Transverse colon (tissue), 4 donors: ENCODE measurements around the gene GPS1. TPM values are rescaled to one million over a fixed set of nuclear protein-coding genes. Genes with fewer than 3 reads are reported as not detected.

Experiments
- DNase-seq: peaks from one replicate; pipeline ENCODE4 v3.0.0-alpha.2; 2019
- H3K27ac ChIP-seq, 4 donors: fragments of 200-600 bp; sonication (generic); 2 replicates each; pipeline ENCODE4 v1.5.1; 2016 to 2018; ENCODE audit warnings: inconsistent platforms in 4 of 4
- H3K27me3 ChIP-seq: fragments of 200-600 bp; sonication (generic); 2 replicates; pipeline ENCODE4 v1.5.1; 2017; ENCODE audit warnings: inconsistent platforms
- H3K36me3 ChIP-seq, 4 donors: fragments of 200-600 bp; sonication (generic); 2 replicates each; pipeline ENCODE4 v1.5.1; 2017 to 2019; ENCODE audit warnings: inconsistent platforms in 4 of 4
- H3K4me1 ChIP-seq, 4 donors: fragments of 200-600 bp; sonication (generic); 2 replicates each; pipeline ENCODE4 v1.5.1; 2017 to 2020; ENCODE audit warnings: inconsistent platforms in 4 of 4
- H3K4me3 ChIP-seq, 4 donors: fragments of 200-600 bp; sonication (generic); 1 replicate in 1 of 4; 2 replicates in 3 of 4; pipeline versions ENCODE4 v1.5.1 to v1.6.1; 2017 to 2019; ENCODE audit warnings: inconsistent platforms in 4 of 4
- H3K9me3 ChIP-seq, 2 donors: fragments of 200-600 bp; sonication (generic); 2 replicates each; pipeline ENCODE4 v1.5.1; 2017 to 2019; ENCODE audit warnings: inconsistent platforms in 2 of 2
- CTCF ChIP-seq, 5 experiments: fragments of 200-600 bp in 3 of 5; fragments of 450-650 bp in 2 of 5; sonication (generic) in 3 of 5; IDR thresholded peaks; 1 replicate in 2 of 5; 2 replicates in 3 of 5; pipeline ENCODE4 v1.5.1; 2016 to 2017; ENCODE audit warnings: antibody characterized with exemption in 5 of 5, inconsistent platforms in 3 of 5, mild to moderate bottlenecking in 2 of 5, moderate library complexity in 1 of 5
- EP300 ChIP-seq: sonication (generic); formaldehyde crosslinking; IDR thresholded peaks from one replicate; pipeline ENCODE4 v1.6.1; 2017; ENCODE audit warnings: antibody characterized with exemption, low read depth
- POLR2A ChIP-seq: fragments of 450-650 bp; IDR thresholded peaks from one replicate; pipeline ENCODE4 v1.6.1; 2016; ENCODE audit warnings: antibody characterized with exemption, mild to moderate bottlenecking, moderate library complexity
- POLR2AphosphoS5 ChIP-seq, 3 donors: sonication (generic); formaldehyde crosslinking; IDR thresholded peaks; one replicate each; pipeline ENCODE4 v1.6.1; 2016; ENCODE audit warnings: antibody characterized with exemption in 3 of 3
- WGBS, 2 donors: methylation state at CpG; one replicate each; pipeline ENCODE4 v1.1.5; 2018; ENCODE audit warnings: low coverage in 1 of 2; 5-methylcytosine and 5-hydroxymethylcytosine counted together
- in situ Hi-C, 4 donors: fragments of 200-750 bp; cut with MboI; loops; one replicate each; pipeline versions ENCODE4 v1.15.0 to v1.15.1; 2017; ENCODE audit warnings: low sequenced_read_pairs in 3 of 4, low pct_ligation_motif_present in 1 of 4, low pct_unique_long_range_greater_than_20kb in 1 of 4
- intact Hi-C: fragments of 100-400 bp; cut with DNase I; formaldehyde crosslinking; loops from one replicate; pipeline ENCODE4 v1.15.1; 2023; ENCODE audit warnings: low total_unique reads
- total RNA-seq, 4 donors: library from RNA; depleted of rRNA; stranded (reverse); fragments of >200 nt; gene quantifications; one replicate each; pipeline ENCODE4 v1.1.0, GENCODE V29; 2016

Gene GPS1
- total RNA-seq, 4 donors from 2014 or later: 42.0 to 160 (median 85.5) TPM

- TF ChIP-seq CTCF (IDR thresholded peaks at IDR 0.05) (no peak), EP300 (no peak), POLR2AphosphoS5 (IDR thresholded peaks at IDR 0.05) (no peak), POLR2A (no peak)
- H3K9me3 ChIP-seq: no peaks in the 10 kb centered on the region
- in situ Hi-C loops: no loop called here
- H3K4me3 ChIP-seq: no peak overlapping the region
- 59 to 70% methylated on average over 2 to 16 of the region's 18 CpGs for WGBS, 2 donors
- DNase-seq: no peak
- intact Hi-C loops: no loop called here
- H3K27ac ChIP-seq: peak overlapping the region; percentile 3 to 31 (median 14)
- H3K27me3 ChIP-seq: no peaks in the 10 kb centered on the region
- H3K4me1 ChIP-seq: peaks cover 23 to 66% (median 48%) of the 10 kb centered on the region in 4 donors
- H3K36me3 ChIP-seq: no peaks in the 10 kb centered on the region
These were observed 50.3 kb downstream of the GPS1 start for GRCh38 chr17:82101767-82102679.

- H3K27ac ChIP-seq: peak overlapping the region; percentile 7 to 61 (median 44)
- no peaks in the 10 kb centered on the region for H3K9me3 ChIP-seq
- intact Hi-C loops: no loop called here
- peaks cover 23 to 68% (median 46%) of the 10 kb centered on the region in 4 donors for H3K4me1 ChIP-seq
- in situ Hi-C loops: no loop called here
- no peaks in the 10 kb centered on the region for H3K36me3 ChIP-seq
- 51% methylated on average over 24 of the region's 24 CpGs; no CpG with 5 or more reads in 1 of the 2 donors for WGBS, 2 donors
- no peaks in the 10 kb centered on the region for H3K27me3 ChIP-seq
- H3K4me3 ChIP-seq: no peak overlapping the region
- DNase-seq: peak; percentile 63
- TF ChIP-seq EP300 (no peak), POLR2AphosphoS5 (IDR thresholded peaks at IDR 0.05) (peak in 1 of 3 donors; percentile 27)
These were observed 52.1 kb downstream of the GPS1 start for GRCh38 chr17:82103553-82104451.

- WGBS, 2 donors: 88% methylated on average over 7 of the region's 11 CpGs; no CpG with 5 or more reads in 1 of the 2 donors
- H3K27me3 ChIP-seq: no peaks in the 10 kb centered on the region
- DNase-seq: no peak
- no peaks in the 10 kb centered on the region for H3K9me3 ChIP-seq
- no peak overlapping the region for H3K4me3 ChIP-seq
- no peak for TF ChIP-seq EP300
- no peak for TF ChIP-seq CTCF (IDR thresholded peaks at IDR 0.05)
- no peak for TF ChIP-seq POLR2A
- no peak for TF ChIP-seq POLR2AphosphoS5 (IDR thresholded peaks at IDR 0.05)
- intact Hi-C loops (no loop called here), in situ Hi-C loops (no loop called here)
- no peaks in the 10 kb centered on the region for H3K36me3 ChIP-seq
- H3K27ac ChIP-seq: peak overlapping the region in 1 of 4 donors; percentile 47
- peaks cover 14 to 58% (median 36%) of the 10 kb centered on the region in 4 donors for H3K4me1 ChIP-seq
These were observed 53.2 kb downstream of the GPS1 start for GRCh38 chr17:82104797-82105416.

GRCh38 chr17:82105417-82105881, 53.8 kb downstream of the GPS1 start:
- Histone ChIP-seq H3K36me3 (no peaks in the 10 kb centered on the region), H3K27me3 (no peaks in the 10 kb centered on the region), H3K9me3 (no peaks in the 10 kb centered on the region), H3K4me3 (no peak overlapping the region), H3K27ac (peak overlapping the region; percentile 81 to 89 (median 84)), H3K4me1 (peaks cover 13 to 54% (median 32%) of the 10 kb centered on the region in 4 donors)
- TF ChIP-seq CTCF (IDR thresholded peaks at IDR 0.05) (no peak), POLR2AphosphoS5 (IDR thresholded peaks at IDR 0.05) (no peak), POLR2A (no peak), EP300 (no peak)
- intact Hi-C loops: no loop called here
- DNase-seq: no peak
- 88% methylated on average over 13 of the region's 13 CpGs; no CpG with 5 or more reads in 1 of the 2 donors for WGBS, 2 donors
- in situ Hi-C loops: no loop called here
